Measurements from ENCODE around the gene CLDND1. TPM values are rescaled to one million over a fixed set of nuclear protein-coding genes. Genes with fewer than 3 reads are reported as not detected.

The CLDND1 gene
- total RNA-seq, 1 donor from 2014 or later = 63.7 TPM

DNA sequence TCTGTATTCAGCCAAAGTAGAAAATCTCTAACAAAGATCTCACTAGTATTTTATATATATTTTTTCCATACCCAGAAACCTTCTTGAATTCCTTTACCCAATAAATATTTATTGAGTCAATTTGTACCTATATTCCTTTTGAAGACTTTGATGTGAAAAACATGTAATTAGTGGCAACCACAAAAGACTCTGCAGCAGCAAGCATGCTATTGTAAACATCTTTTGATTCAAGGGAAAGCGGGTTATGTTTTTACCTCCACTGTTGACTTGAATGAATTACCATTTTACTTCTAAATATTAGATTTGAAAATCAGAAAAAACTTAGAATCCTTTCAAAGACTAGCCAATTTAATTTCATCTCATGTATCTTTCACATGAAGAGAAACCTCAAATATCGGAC is 11.5 kb upstream of the CLDND1 start:
- Histone ChIP-seq H3K4me1 (ENCODE audit: control insufficient read depth in 3 of 3, insufficient read depth in 3 of 3, low read length in 3 of 3) (no peaks in the 10 kb centered on the region), H3K27me3 (ENCODE audit: control insufficient read depth in 3 of 3, insufficient read depth in 3 of 3, low read length in 3 of 3) (no peaks in the 10 kb centered on the region), H3K4me3 (ENCODE audit: low read length in 3 of 3) (no peak overlapping the region), H3K9me3 (ENCODE audit: control insufficient read depth in 3 of 3, low read length in 3 of 3) (no peaks in the 10 kb centered on the region), H3K36me3 (ENCODE audit: control insufficient read depth in 3 of 3, insufficient read depth in 3 of 3, low read length in 3 of 3) (no peaks in the 10 kb centered on the region), H3K27ac (ENCODE audit: low read depth, low read length) (no peak overlapping the region), H3K9ac (ENCODE audit: low read depth in 1 of 3, low read length in 3 of 3) (no peak overlapping the region)

DNA sequence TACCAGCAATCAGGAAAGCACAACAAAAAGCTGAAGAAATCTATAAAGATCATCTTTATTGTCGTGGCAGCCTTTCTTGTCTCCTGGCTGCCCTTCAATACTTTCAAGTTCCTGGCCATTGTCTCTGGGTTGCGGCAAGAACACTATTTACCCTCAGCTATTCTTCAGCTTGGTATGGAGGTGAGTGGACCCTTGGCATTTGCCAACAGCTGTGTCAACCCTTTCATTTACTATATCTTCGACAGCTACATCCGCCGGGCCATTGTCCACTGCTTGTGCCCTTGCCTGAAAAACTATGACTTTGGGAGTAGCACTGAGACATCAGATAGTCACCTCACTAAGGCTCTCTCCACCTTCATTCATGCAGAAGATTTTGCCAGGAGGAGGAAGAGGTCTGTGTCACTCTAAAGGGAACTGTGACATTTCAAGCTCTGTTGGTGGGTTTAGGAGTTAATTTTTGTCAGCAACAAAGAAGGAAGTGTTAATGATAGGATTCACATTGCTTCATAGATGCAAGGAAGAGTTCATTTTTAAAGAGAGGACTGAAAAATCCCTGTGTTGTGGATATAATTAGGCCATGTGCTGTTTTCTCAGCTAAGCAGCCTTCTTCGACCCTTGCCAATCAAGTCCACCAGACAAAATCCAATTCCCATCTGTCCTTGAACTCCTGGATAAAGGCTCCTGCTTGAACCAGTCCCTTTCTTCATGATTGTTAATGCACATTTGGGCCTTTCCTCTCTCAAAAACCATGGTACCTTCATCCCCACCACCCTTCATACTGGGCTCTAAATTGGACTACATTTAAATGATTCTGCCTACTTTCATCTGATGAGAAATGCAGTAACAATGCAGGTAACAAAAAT is 10.2 kb upstream of the CLDND1 start:
- Histone ChIP-seq H3K27me3 (ENCODE audit: control insufficient read depth in 3 of 3, insufficient read depth in 3 of 3, low read length in 3 of 3) (no peaks in the 10 kb centered on the region), H3K36me3 (ENCODE audit: control insufficient read depth in 3 of 3, insufficient read depth in 3 of 3, low read length in 3 of 3) (no peaks in the 10 kb centered on the region), H3K9ac (ENCODE audit: low read depth in 1 of 3, low read length in 3 of 3) (no peak overlapping the region), H3K4me3 (ENCODE audit: low read length in 3 of 3) (no peak overlapping the region), H3K4me1 (ENCODE audit: control insufficient read depth in 3 of 3, insufficient read depth in 3 of 3, low read length in 3 of 3) (no peaks in the 10 kb centered on the region), H3K9me3 (ENCODE audit: control insufficient read depth in 3 of 3, low read length in 3 of 3) (no peaks in the 10 kb centered on the region), H3K27ac (ENCODE audit: low read depth, low read length) (no peak overlapping the region)

DNA sequence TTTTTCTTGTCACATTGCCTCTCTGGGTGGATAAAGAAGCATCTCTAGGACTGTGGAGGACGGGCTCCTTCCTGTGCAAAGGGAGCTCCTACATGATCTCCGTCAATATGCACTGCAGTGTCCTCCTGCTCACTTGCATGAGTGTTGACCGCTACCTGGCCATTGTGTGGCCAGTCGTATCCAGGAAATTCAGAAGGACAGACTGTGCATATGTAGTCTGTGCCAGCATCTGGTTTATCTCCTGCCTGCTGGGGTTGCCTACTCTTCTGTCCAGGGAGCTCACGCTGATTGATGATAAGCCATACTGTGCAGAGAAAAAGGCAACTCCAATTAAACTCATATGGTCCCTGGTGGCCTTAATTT is 9.6 kb upstream of the CLDND1 start:
- Histone ChIP-seq H3K9me3 (ENCODE audit: control insufficient read depth in 3 of 3, low read length in 3 of 3) (no peaks in the 10 kb centered on the region), H3K27me3 (ENCODE audit: control insufficient read depth in 3 of 3, insufficient read depth in 3 of 3, low read length in 3 of 3) (no peaks in the 10 kb centered on the region), H3K36me3 (ENCODE audit: control insufficient read depth in 3 of 3, insufficient read depth in 3 of 3, low read length in 3 of 3) (no peaks in the 10 kb centered on the region), H3K27ac (ENCODE audit: low read depth, low read length) (no peak overlapping the region), H3K4me3 (ENCODE audit: low read length in 3 of 3) (no peak overlapping the region), H3K9ac (ENCODE audit: low read depth in 1 of 3, low read length in 3 of 3) (no peak overlapping the region), H3K4me1 (ENCODE audit: control insufficient read depth in 3 of 3, insufficient read depth in 3 of 3, low read length in 3 of 3) (no peaks in the 10 kb centered on the region)

GRCh38 chr3:98531622-98532274 is 9.0 kb upstream of the CLDND1 start, which contains the start of gene GPR15:
GPR15 (plus strand) TSS chr3:98531978; CDS start chr3:98532034, 56 bp downstream.
- Histone ChIP-seq H3K27ac (ENCODE audit: low read depth, low read length) (no peak within 1 kb of the TSS), H3K36me3 (ENCODE audit: control insufficient read depth in 3 of 3, insufficient read depth in 3 of 3, low read length in 3 of 3) (no peaks in the 10 kb centered on the region), H3K4me3 (ENCODE audit: low read length in 3 of 3) (no peak within 1 kb of the TSS), H3K27me3 (ENCODE audit: control insufficient read depth in 3 of 3, insufficient read depth in 3 of 3, low read length in 3 of 3) (no peaks in the 10 kb centered on the region), H3K9me3 (ENCODE audit: control insufficient read depth in 3 of 3, low read length in 3 of 3) (no peaks in the 10 kb centered on the region), H3K9ac (ENCODE audit: low read depth in 1 of 3, low read length in 3 of 3) (no peak within 1 kb of the TSS), H3K4me1 (ENCODE audit: control insufficient read depth in 3 of 3, insufficient read depth in 3 of 3, low read length in 3 of 3) (no peaks in the 10 kb centered on the region)

DNA sequence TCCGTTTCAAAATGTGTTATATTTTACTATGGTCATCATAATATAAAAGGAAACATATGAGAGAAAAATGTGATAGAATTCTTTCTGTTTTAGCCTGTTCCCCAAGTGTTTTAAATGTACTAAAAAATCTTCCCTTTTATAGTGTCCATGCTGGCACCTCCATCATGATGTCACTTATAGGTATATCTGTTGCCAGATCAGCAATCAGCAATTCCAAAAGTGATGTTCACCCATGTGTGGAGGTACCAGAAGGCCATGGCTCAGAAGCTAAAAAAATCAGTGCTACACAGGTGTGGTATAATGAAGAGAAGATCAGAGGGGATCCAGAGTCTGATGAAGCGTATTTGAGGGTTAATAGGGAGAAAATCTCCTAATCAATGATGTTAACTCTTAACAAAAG is 8.0 kb upstream of the CLDND1 start:
- no peaks in the 10 kb centered on the region for H3K27me3 ChIP-seq (ENCODE audit: control insufficient read depth in 3 of 3, insufficient read depth in 3 of 3, low read length in 3 of 3)
- H3K4me1 ChIP-seq (ENCODE audit: control insufficient read depth in 3 of 3, insufficient read depth in 3 of 3, low read length in 3 of 3) = no peaks in the 10 kb centered on the region
- no peak overlapping the region for H3K4me3 ChIP-seq (ENCODE audit: low read length in 3 of 3)
- H3K36me3 ChIP-seq (ENCODE audit: control insufficient read depth in 3 of 3, insufficient read depth in 3 of 3, low read length in 3 of 3) = no peaks in the 10 kb centered on the region
- no peaks in the 10 kb centered on the region for H3K9me3 ChIP-seq (ENCODE audit: control insufficient read depth in 3 of 3, low read length in 3 of 3)
- no peak overlapping the region for H3K27ac ChIP-seq (ENCODE audit: low read depth, low read length)
- no peak overlapping the region for H3K9ac ChIP-seq (ENCODE audit: low read depth in 1 of 3, low read length in 3 of 3)

GRCh38 chr3:98529856-98530459 is 7.3 kb upstream of the CLDND1 start:
- no peaks in the 10 kb centered on the region for H3K9me3 ChIP-seq (ENCODE audit: control insufficient read depth in 3 of 3, low read length in 3 of 3)
- H3K27ac ChIP-seq (ENCODE audit: low read depth, low read length) = no peak overlapping the region
- no peak overlapping the region for H3K4me3 ChIP-seq (ENCODE audit: low read length in 3 of 3)
- no peak overlapping the region for H3K9ac ChIP-seq (ENCODE audit: low read depth in 1 of 3, low read length in 3 of 3)
- no peaks in the 10 kb centered on the region for H3K36me3 ChIP-seq (ENCODE audit: control insufficient read depth in 3 of 3, insufficient read depth in 3 of 3, low read length in 3 of 3)
- H3K4me1 ChIP-seq (ENCODE audit: control insufficient read depth in 3 of 3, insufficient read depth in 3 of 3, low read length in 3 of 3) = no peaks in the 10 kb centered on the region
- H3K27me3 ChIP-seq (ENCODE audit: control insufficient read depth in 3 of 3, insufficient read depth in 3 of 3, low read length in 3 of 3) = no peaks in the 10 kb centered on the region

DNA sequence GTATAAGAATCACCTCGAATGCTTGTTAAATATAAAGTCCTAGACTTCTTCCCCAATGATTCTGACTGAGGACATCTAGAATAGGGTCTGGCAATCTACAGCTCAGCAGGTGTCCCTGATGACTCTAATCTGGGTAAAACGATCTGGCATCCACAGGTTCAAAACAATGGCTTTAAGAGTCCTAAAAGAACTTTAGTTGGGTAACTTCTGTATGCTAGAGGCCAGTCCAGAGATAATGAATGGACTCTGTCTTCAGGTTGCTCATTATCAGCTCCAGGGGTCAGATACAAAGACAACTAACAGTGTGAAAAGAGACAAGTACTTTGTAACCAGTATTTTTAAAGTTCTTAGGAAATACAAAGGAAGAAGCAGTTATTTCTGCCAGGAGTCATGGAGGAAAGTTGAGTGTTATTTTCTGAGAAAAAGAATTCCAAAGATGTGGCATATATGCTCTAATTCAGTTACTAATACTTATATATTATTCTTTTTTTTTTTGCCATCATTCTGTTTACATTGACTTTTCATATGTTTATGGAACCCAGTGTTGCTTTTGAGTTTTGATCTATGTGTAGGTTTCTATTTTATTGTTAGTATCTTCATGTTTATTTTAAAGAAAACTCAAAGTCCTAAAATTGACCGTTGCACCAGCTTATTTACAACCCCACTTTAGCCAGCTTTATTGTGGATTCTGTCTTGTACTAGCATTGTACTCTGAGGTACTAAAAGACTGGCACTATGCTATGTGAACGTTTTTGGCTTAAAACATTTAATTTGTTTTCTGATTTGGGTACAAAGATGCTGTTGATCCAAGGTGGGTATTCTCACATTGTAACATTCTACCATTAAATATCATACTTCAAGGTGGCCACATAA is 6.0 kb upstream of the CLDND1 start:
- H3K9ac ChIP-seq (ENCODE audit: low read depth in 1 of 3, low read length in 3 of 3) = no peak overlapping the region
- H3K27ac ChIP-seq (ENCODE audit: low read depth, low read length) = no peak overlapping the region
- H3K27me3 ChIP-seq (ENCODE audit: control insufficient read depth in 3 of 3, insufficient read depth in 3 of 3, low read length in 3 of 3) = no peaks in the 10 kb centered on the region
- H3K4me1 ChIP-seq (ENCODE audit: control insufficient read depth in 3 of 3, insufficient read depth in 3 of 3, low read length in 3 of 3) = no peaks in the 10 kb centered on the region
- H3K36me3 ChIP-seq (ENCODE audit: control insufficient read depth in 3 of 3, insufficient read depth in 3 of 3, low read length in 3 of 3) = no peaks in the 10 kb centered on the region
- no peaks in the 10 kb centered on the region for H3K9me3 ChIP-seq (ENCODE audit: control insufficient read depth in 3 of 3, low read length in 3 of 3)
- H3K4me3 ChIP-seq (ENCODE audit: low read length in 3 of 3) = no peak overlapping the region

DNA sequence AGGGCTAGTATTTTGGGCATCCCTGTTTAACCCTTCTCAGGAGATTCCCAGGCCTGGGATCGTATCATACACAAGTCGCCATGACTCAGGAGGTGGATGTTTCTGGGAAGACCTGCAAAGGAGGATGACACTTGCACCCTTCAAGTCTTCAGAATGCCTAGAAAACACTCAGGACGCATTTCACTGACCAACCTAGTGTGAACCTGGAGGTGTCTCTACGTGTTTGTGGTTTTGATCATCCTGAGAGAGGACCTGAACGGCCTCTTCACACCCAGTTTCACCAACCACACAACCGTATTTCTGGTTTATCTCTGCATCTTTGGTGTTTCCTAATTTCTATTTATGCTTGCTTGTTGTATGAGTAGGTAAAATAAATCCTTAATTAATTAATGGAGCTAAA is 2.8 kb upstream of the CLDND1 start:
- no peak overlapping the region for H3K27ac ChIP-seq (ENCODE audit: low read depth, low read length)
- no peak overlapping the region for H3K4me3 ChIP-seq (ENCODE audit: low read length in 3 of 3)
- no peaks in the 10 kb centered on the region for H3K27me3 ChIP-seq (ENCODE audit: control insufficient read depth in 3 of 3, insufficient read depth in 3 of 3, low read length in 3 of 3)
- H3K9ac ChIP-seq (ENCODE audit: low read depth in 1 of 3, low read length in 3 of 3) = no peak overlapping the region
- H3K36me3 ChIP-seq (ENCODE audit: control insufficient read depth in 3 of 3, insufficient read depth in 3 of 3, low read length in 3 of 3) = peaks cover 0 to 4% (median 0%) of the 10 kb centered on the region in 3 donors
- peaks cover 4 to 18% (median 10%) of the 10 kb centered on the region in 3 donors for H3K4me1 ChIP-seq (ENCODE audit: control insufficient read depth in 3 of 3, insufficient read depth in 3 of 3, low read length in 3 of 3)
- no peaks in the 10 kb centered on the region for H3K9me3 ChIP-seq (ENCODE audit: control insufficient read depth in 3 of 3, low read length in 3 of 3)

DNA sequence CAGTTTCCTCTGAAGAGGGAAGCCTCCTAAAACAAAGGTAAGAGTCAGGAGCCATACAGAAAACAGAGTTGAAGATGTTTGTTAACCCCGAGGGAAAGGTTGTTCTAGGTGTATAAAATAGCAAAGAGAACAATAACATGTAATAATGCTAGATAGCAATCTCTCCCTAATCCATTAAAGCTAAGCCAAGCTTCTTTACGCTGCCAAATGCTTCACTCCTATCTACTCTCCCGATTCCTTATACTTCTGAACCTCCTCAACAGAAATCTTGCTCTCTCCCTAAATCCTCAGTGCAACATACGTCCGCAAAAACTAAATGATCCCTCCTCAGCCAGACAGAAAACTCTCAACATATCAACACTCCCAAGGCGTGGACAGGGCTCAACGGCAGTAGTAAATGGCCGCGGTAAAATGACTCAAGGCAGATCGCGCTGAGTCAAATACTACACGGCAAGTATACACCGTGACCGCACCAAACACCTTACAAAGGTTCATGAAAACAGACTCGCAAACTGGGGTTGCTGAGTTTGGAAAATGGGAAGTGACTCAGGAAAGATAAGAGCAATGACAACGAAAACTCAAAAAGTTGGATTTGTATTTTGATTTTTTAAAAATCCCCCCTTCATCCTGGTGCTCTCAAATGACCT is 682 bp downstream of the CLDND1 start:
- Histone ChIP-seq H3K36me3 (ENCODE audit: control insufficient read depth in 3 of 3, insufficient read depth in 3 of 3, low read length in 3 of 3) (peaks cover 0 to 15% (median 7%) of the 10 kb centered on the region in 3 donors), H3K4me1 (ENCODE audit: control insufficient read depth in 3 of 3, insufficient read depth in 3 of 3, low read length in 3 of 3) (peaks cover 4 to 27% (median 13%) of the 10 kb centered on the region in 3 donors), H3K27me3 (ENCODE audit: control insufficient read depth in 3 of 3, insufficient read depth in 3 of 3, low read length in 3 of 3) (no peaks in the 10 kb centered on the region), H3K9me3 (ENCODE audit: control insufficient read depth in 3 of 3, low read length in 3 of 3) (no peaks in the 10 kb centered on the region), H3K4me3 (ENCODE audit: low read length in 3 of 3) (peak overlapping the region; percentile 70 to 94 (median 74)), H3K27ac (ENCODE audit: low read depth, low read length) (peak overlapping the region; percentile 93), H3K9ac (ENCODE audit: low read depth in 1 of 3, low read length in 3 of 3) (peak overlapping the region; percentile 75 to 92 (median 82))
